Lower leg skin (tissue), 3 donors: ENCODE measurements around the gene ADARB2.

ENCODE experiments used
- POLR2A ChIP-seq, 2 donors: fragments of 450-650 bp; IDR thresholded peaks; one replicate each; pipeline ENCODE4 v1.6.1; 2016 to 2017; ENCODE audit warnings: antibody characterized with exemption in 2 of 2, mild to moderate bottlenecking in 1 of 2, moderate library complexity in 1 of 2
- TF ChIP-seq, protein P1 (sequence below), 3 donors: fragments of 450-650 bp; IDR thresholded peaks; one replicate each; pipeline ENCODE4 v1.5.1; 2016; ENCODE audit warnings: antibody characterized with exemption in 3 of 3, mild to moderate bottlenecking in 3 of 3, moderate library complexity in 2 of 3

- TF ChIP-seq, protein P1, sequence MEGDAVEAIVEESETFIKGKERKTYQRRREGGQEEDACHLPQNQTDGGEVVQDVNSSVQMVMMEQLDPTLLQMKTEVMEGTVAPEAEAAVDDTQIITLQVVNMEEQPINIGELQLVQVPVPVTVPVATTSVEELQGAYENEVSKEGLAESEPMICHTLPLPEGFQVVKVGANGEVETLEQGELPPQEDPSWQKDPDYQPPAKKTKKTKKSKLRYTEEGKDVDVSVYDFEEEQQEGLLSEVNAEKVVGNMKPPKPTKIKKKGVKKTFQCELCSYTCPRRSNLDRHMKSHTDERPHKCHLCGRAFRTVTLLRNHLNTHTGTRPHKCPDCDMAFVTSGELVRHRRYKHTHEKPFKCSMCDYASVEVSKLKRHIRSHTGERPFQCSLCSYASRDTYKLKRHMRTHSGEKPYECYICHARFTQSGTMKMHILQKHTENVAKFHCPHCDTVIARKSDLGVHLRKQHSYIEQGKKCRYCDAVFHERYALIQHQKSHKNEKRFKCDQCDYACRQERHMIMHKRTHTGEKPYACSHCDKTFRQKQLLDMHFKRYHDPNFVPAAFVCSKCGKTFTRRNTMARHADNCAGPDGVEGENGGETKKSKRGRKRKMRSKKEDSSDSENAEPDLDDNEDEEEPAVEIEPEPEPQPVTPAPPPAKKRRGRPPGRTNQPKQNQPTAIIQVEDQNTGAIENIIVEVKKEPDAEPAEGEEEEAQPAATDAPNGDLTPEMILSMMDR (IDR thresholded peaks at IDR 0.05): no peak
- TF ChIP-seq POLR2A (IDR thresholded peaks at IDR 0.05): no peak
Measured at GRCh38 chr10:1708746-1709145, 28.6 kb downstream of the ADARB2 start.
